Ectodermal cell (in vitro differentiated cells): ENCODE results near the gene OR9Q1.
A peak's percentile ranks its signal among the peaks of the same experiment; 100 is the strongest.

Experiments used
- H3K27ac ChIP-seq: 2 replicates; pipeline ENCODE4 v1.7.0; 2013; ENCODE audit warnings: mild to moderate bottlenecking, low read depth, low read length; ENCODE audit not compliant: insufficient read depth, poor library complexity, severe bottlenecking
- H3K27me3 ChIP-seq: 2 replicates; pipeline ENCODE4 v1.7.0; 2013; ENCODE audit warnings: mild to moderate bottlenecking, low read length; ENCODE audit not compliant: insufficient read depth, control insufficient read depth, poor library complexity, severe bottlenecking
- H3K36me3 ChIP-seq: one replicate; pipeline ENCODE4 v1.7.0; 2013; ENCODE audit warnings: low read length; ENCODE audit not compliant: control insufficient read depth, insufficient read depth
- H3K4me1 ChIP-seq: one replicate; pipeline ENCODE4 v1.7.0; 2013; ENCODE audit warnings: low read length; ENCODE audit not compliant: control insufficient read depth, insufficient read depth
- H3K4me3 ChIP-seq: 2 replicates; pipeline ENCODE4 v1.7.0; 2013; ENCODE audit warnings: low read depth, low read length, control low read depth; ENCODE audit not compliant: insufficient read depth
- H3K9me3 ChIP-seq: 2 replicates; pipeline ENCODE4 v1.7.0; 2013; ENCODE audit warnings: mild to moderate bottlenecking, low read length, moderate library complexity; ENCODE audit not compliant: control insufficient read depth
- WGBS, 2 experiments: methylation state at CpG; one replicate each; pipeline ENCODE4 v1.1.7; 2013; ENCODE audit warnings: missing lambda C conversion rate in 2 of 2; 5-methylcytosine and 5-hydroxymethylcytosine counted together

OR9Q1 gene

GRCh38 chr11:58059007-58059350 is 35.3 kb downstream of the OR9Q1 start:
- Histone ChIP-seq H3K27ac (peak overlapping the region; percentile 56), H3K36me3 (no peaks in the 10 kb centered on the region), H3K4me3 (no peak overlapping the region), H3K9me3 (no peaks in the 10 kb centered on the region), H3K4me1 (peaks cover 12% of the 10 kb centered on the region), H3K27me3 (no peaks in the 10 kb centered on the region)
- WGBS, 2 experiments, result 39% methylated on average over 4 of the region's 4 CpGs

GRCh38 chr11:58060535-58060934 is 36.9 kb downstream of the OR9Q1 start:
- no peaks in the 10 kb centered on the region for H3K36me3 ChIP-seq
- no peak overlapping the region for H3K4me3 ChIP-seq
- H3K27ac ChIP-seq, result no peak overlapping the region
- no peaks in the 10 kb centered on the region for H3K9me3 ChIP-seq
- 93 to 94% methylated on average over 3 of the region's 3 CpGs for WGBS, 2 experiments
- peaks cover 12% of the 10 kb centered on the region for H3K4me1 ChIP-seq
- H3K27me3 ChIP-seq, result no peaks in the 10 kb centered on the region

- 74 to 78% methylated on average over 6 of the region's 6 CpGs for WGBS, 2 experiments
- no peak overlapping the region for H3K4me3 ChIP-seq
Observed at GRCh38 chr11:58060939-58061672, 37.4 kb downstream of the OR9Q1 start.

GRCh38 chr11:58061813-58062212 is 38.1 kb downstream of the OR9Q1 start:
- 52 to 69% methylated on average over 6 of the region's 6 CpGs for WGBS, 2 experiments
- Histone ChIP-seq H3K36me3 (no peaks in the 10 kb centered on the region), H3K27ac (no peak overlapping the region), H3K4me1 (peaks cover 12% of the 10 kb centered on the region), H3K9me3 (no peaks in the 10 kb centered on the region), H3K4me3 (no peak overlapping the region), H3K27me3 (no peaks in the 10 kb centered on the region)

More at GRCh38 chr11:58060939-58061672, 37.4 kb downstream of the OR9Q1 start:
- Histone ChIP-seq H3K4me1 (peaks cover 12% of the 10 kb centered on the region), H3K27me3 (no peaks in the 10 kb centered on the region), H3K27ac (no peak overlapping the region), H3K9me3 (no peaks in the 10 kb centered on the region), H3K36me3 (no peaks in the 10 kb centered on the region)

- H3K9me3 ChIP-seq, result no peaks in the 10 kb centered on the region
- no peaks in the 10 kb centered on the region for H3K36me3 ChIP-seq
- WGBS, 2 experiments, result 91% methylated on average over 5 of the region's 5 CpGs
- H3K4me3 ChIP-seq, result no peak overlapping the region
- no peaks in the 10 kb centered on the region for H3K27me3 ChIP-seq
- H3K27ac ChIP-seq, result no peak overlapping the region
- H3K4me1 ChIP-seq, result no peaks in the 10 kb centered on the region
Observed at GRCh38 chr11:58067685-58068084, 44.0 kb downstream of the OR9Q1 start.

- H3K4me3 ChIP-seq, result no peak overlapping the region
- WGBS, 2 experiments, result 80 to 85% methylated on average over 6 of the region's 6 CpGs
Observed at GRCh38 chr11:58068655-58069054, 45.0 kb downstream of the OR9Q1 start.

GRCh38 chr11:58070585-58070984 is 46.9 kb downstream of the OR9Q1 start:
- Histone ChIP-seq H3K4me3 (no peak overlapping the region), H3K36me3 (no peaks in the 10 kb centered on the region), H3K27me3 (no peaks in the 10 kb centered on the region), H3K4me1 (no peaks in the 10 kb centered on the region), H3K9me3 (no peaks in the 10 kb centered on the region), H3K27ac (no peak overlapping the region)
- 90 to 100% methylated on average over 1 of the region's 1 CpG for WGBS, 2 experiments

More at GRCh38 chr11:58068655-58069054, 45.0 kb downstream of the OR9Q1 start:
- Histone ChIP-seq H3K27me3 (no peaks in the 10 kb centered on the region), H3K9me3 (no peaks in the 10 kb centered on the region), H3K4me1 (no peaks in the 10 kb centered on the region), H3K27ac (no peak overlapping the region), H3K36me3 (no peaks in the 10 kb centered on the region)

- H3K4me1 ChIP-seq, result no peaks in the 10 kb centered on the region
- no peaks in the 10 kb centered on the region for H3K9me3 ChIP-seq
- WGBS, 2 experiments, result 43 to 44% methylated on average over 2 of the region's 2 CpGs
- H3K27ac ChIP-seq, result no peak overlapping the region
- H3K36me3 ChIP-seq, result no peaks in the 10 kb centered on the region
- no peaks in the 10 kb centered on the region for H3K27me3 ChIP-seq
- H3K4me3 ChIP-seq, result no peak overlapping the region
Observed at GRCh38 chr11:58075781-58076180, 52.1 kb downstream of the OR9Q1 start.

- WGBS, 2 experiments, result 54 to 82% methylated on average over 2 of the region's 2 CpGs
- H3K9me3 ChIP-seq, result no peaks in the 10 kb centered on the region
- H3K4me3 ChIP-seq, result no peak overlapping the region
- no peaks in the 10 kb centered on the region for H3K27me3 ChIP-seq
- no peaks in the 10 kb centered on the region for H3K36me3 ChIP-seq
- H3K27ac ChIP-seq, result no peak overlapping the region
- H3K4me1 ChIP-seq, result no peaks in the 10 kb centered on the region
Observed at GRCh38 chr11:58086528-58086927, 62.8 kb downstream of the OR9Q1 start.

GRCh38 chr11:58097437-58097836 is 73.8 kb downstream of the OR9Q1 start:
- Histone ChIP-seq H3K27ac (no peak overlapping the region), H3K27me3 (no peaks in the 10 kb centered on the region), H3K4me3 (no peak overlapping the region), H3K36me3 (no peaks in the 10 kb centered on the region), H3K9me3 (no peaks in the 10 kb centered on the region), H3K4me1 (no peaks in the 10 kb centered on the region)
- WGBS, 2 experiments, result 90 to 95% methylated on average over 2 of the region's 2 CpGs
